Spleen (tissue), 11 donors: ENCODE results near the gene PLD4. TPM values are rescaled to one million over a fixed set of nuclear protein-coding genes. Genes with fewer than 3 reads are reported as not detected.
"Not testable (repeated sequence)": the region's sequence is repeated elsewhere in the genome, so short reads cannot be mapped to it uniquely, and the experiment has no call there.

Source experiments
- DNase-seq: peaks from one replicate; pipeline ENCODE4 v3.0.0-alpha.2; 2020
- H3K27ac ChIP-seq, 8 donors: fragments of 200-600 bp; sonication (generic) in 7 of 8; 1 replicate in 4 of 8; 2 replicates in 4 of 8; pipeline versions ENCODE4 v1.5.0 to v1.8.0; 2016 to 2021; ENCODE audit warnings: inconsistent platforms in 4 of 8, mild to moderate bottlenecking in 4 of 8, moderate library complexity in 1 of 8
- H3K27me3 ChIP-seq, 7 donors: fragments of 200-600 bp; sonication (generic) in 6 of 7; replicated peaks in 1 of 7; 1 replicate in 4 of 7; 2 replicates in 3 of 7; pipeline versions ENCODE4 v1.5.0 to v1.8.0; 2016 to 2021; ENCODE audit warnings: inconsistent platforms in 3 of 7, mild to moderate bottlenecking in 1 of 7
- H3K36me3 ChIP-seq, 6 donors: fragments of 200-600 bp; sonication (generic) in 5 of 6; 1 replicate in 4 of 6; 2 replicates in 2 of 6; pipeline versions ENCODE4 v1.5.0 to v1.8.0; 2016 to 2021; ENCODE audit warnings: inconsistent platforms in 2 of 6
- H3K4me1 ChIP-seq, 6 donors: fragments of 200-600 bp; sonication (generic) in 5 of 6; 1 replicate in 3 of 6; 2 replicates in 3 of 6; pipeline versions ENCODE4 v1.5.0 to v1.8.0; 2016 to 2021; ENCODE audit warnings: inconsistent platforms in 3 of 6
- H3K4me3 ChIP-seq, 8 donors: fragments of 200-600 bp; sonication (generic) in 7 of 8; 1 replicate in 4 of 8; 2 replicates in 4 of 8; pipeline versions ENCODE4 v1.5.0 to v1.8.0; 2016 to 2021; ENCODE audit warnings: inconsistent platforms in 4 of 8, mild to moderate bottlenecking in 4 of 8, moderate library complexity in 2 of 8
- H3K9me3 ChIP-seq, 8 donors: fragments of 200-600 bp; sonication (generic) in 7 of 8; 1 replicate in 4 of 8; 2 replicates in 4 of 8; pipeline versions ENCODE4 v1.5.0 to v1.8.0; 2016 to 2021; ENCODE audit warnings: inconsistent platforms in 4 of 8
- POLR2A ChIP-seq, 3 donors: fragments of 450-650 bp; IDR thresholded peaks; one replicate each; pipeline ENCODE4 v1.5.1; 2017; ENCODE audit warnings: antibody characterized with exemption in 3 of 3, mild to moderate bottlenecking in 1 of 3
- POLR2AphosphoS5 ChIP-seq, 3 donors: sonication (generic); formaldehyde crosslinking; IDR thresholded peaks; one replicate each; pipeline ENCODE4 v1.5.1; 2017; ENCODE audit warnings: antibody characterized with exemption in 3 of 3
- WGBS, 5 donors: extraction: QIAGEN DNeasy Blood & Tissue Kit in 3 of 5; methylation state at CpG; one replicate each; pipeline versions ENCODE4 v1.1.5 to v1.1.7; 2013 to 2018; 5-methylcytosine and 5-hydroxymethylcytosine counted together
- intact Hi-C: fragments of 100-400 bp; cut with DNase I; formaldehyde crosslinking; loops from one replicate; pipeline ENCODE4 v1.15.0; 2023; ENCODE audit warnings: low total_unique reads
- polyA plus RNA-seq, 3 donors: library from polyadenylated mRNA; stranded (reverse); fragments of 200-250 nt; gene quantifications; one replicate each; pipeline ENCODE4 v1.2.1, GENCODE V29; 2013
- total RNA-seq, 7 donors: library from RNA; depleted of rRNA in 3 of 7; stranded (reverse); fragments of >200 nt in 3 of 7; fragmentation: NEBNext Ultra II Directional in 4 of 7; extraction: Animal tissue kit (Norgen Biotek cat#: 25700) in 4 of 7; gene quantifications; one replicate each; pipeline versions ENCODE4 v1.1.0 to v1.2.1, GENCODE V29; 2016 to 2021
- TF ChIP-seq, protein P1 (sequence below), 11 experiments: fragments of 200-600 bp in 7 of 11; fragments of 450-650 bp in 4 of 11; sonication (generic) in 4 of 11; IDR thresholded peaks in 8 of 11; conservative IDR thresholded peaks in 3 of 11; 1 replicate in 7 of 11; 2 replicates in 4 of 11; pipeline versions ENCODE4 v1.4.0 to v1.8.0; 2016 to 2021; ENCODE audit warnings: antibody characterized with exemption in 11 of 11, inconsistent platforms in 4 of 11, mild to moderate bottlenecking in 1 of 11
- donor health status: healthy with polysubstance abuse.
- donor health status: DM: no; HTN: no; CAD: no; lungs with moderate emphysema.
- donor health status: DM: no; HTN: no; CAD: no.
- donor health status: Bipolar disorder and iron deficiency.
- donor health status: healthy.
- donor health status: DM: no; HTN: no; CAD: no.
- donor health status: DM: yes; HTN: yes; CAD: no.

Gene PLD4
- total and polyA plus RNA-seq, 10 donors = 5.4 to 31.3 (median 22.9) TPM

DNA sequence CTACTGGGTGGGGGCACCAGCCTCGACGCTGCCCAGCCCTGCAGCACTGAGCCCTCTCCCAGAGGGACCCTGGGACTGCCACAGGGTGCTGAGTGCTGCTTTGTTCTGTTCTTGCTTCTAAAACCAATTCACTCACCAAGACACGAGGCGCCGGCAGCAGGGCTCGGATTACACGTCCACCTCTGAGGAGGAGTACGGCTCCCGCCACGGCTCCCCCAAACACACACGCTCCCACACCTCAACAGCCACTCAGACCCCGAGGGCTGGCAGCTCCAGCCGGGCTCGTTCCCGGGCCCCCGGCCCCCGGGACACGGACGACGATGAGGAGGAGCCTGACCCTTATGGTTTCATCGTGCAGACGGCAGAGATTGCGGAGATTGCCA is 35.3 kb upstream of the PLD4 start:
- no peak for TF ChIP-seq POLR2AphosphoS5 (IDR thresholded peaks at IDR 0.05)
- TF ChIP-seq, protein P1, sequence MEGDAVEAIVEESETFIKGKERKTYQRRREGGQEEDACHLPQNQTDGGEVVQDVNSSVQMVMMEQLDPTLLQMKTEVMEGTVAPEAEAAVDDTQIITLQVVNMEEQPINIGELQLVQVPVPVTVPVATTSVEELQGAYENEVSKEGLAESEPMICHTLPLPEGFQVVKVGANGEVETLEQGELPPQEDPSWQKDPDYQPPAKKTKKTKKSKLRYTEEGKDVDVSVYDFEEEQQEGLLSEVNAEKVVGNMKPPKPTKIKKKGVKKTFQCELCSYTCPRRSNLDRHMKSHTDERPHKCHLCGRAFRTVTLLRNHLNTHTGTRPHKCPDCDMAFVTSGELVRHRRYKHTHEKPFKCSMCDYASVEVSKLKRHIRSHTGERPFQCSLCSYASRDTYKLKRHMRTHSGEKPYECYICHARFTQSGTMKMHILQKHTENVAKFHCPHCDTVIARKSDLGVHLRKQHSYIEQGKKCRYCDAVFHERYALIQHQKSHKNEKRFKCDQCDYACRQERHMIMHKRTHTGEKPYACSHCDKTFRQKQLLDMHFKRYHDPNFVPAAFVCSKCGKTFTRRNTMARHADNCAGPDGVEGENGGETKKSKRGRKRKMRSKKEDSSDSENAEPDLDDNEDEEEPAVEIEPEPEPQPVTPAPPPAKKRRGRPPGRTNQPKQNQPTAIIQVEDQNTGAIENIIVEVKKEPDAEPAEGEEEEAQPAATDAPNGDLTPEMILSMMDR (IDR thresholded peaks at IDR 0.05 in 8 of 11, conservative IDR thresholded peaks at IDR 0.05 in 3 of 11) = no peak
- TF ChIP-seq POLR2A (IDR thresholded peaks at IDR 0.05) = no peak
- Histone ChIP-seq H3K9me3 (no peaks in the 10 kb centered on the region), H3K4me1 (peaks cover 0 to 7% (median 0%) of the 10 kb centered on the region in 6 donors), H3K4me3 (no peak overlapping the region), H3K27ac (no peak overlapping the region), H3K27me3 (no peaks in the 10 kb centered on the region), H3K36me3 (peaks cover 0 to 35% (median 6%) of the 10 kb centered on the region in 6 donors)
- intact Hi-C loops = no loop called here
- WGBS, 5 donors = 86 to 94% (median 90%) methylated on average over 16 to 23 of the region's 23 CpGs
- DNase-seq = no peak

DNA sequence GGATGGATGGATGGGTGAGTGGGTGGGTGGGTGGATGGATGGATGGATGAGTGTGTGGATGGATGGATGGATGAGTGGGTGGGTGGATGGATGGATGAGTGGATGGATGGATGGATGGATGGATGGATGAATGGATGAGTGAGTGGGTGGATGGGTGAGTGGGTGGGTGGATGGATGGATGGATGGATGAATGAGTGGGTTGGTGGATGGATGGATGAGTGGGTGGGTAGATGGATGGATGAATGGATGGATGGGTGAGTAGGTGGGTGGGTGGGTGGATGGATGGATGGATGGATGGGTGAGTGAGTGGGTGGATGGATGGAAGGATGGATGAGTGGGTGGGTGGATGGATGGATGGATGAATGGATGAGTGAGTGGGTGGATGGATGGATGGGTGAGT is 34.4 kb upstream of the PLD4 start:
- DNase-seq, H3K9me3 ChIP-seq, H3K27me3 ChIP-seq, intact Hi-C loops, H3K4me3 ChIP-seq, H3K27ac ChIP-seq: not testable (repeated sequence)
- H3K36me3 ChIP-seq = peaks cover 0 to 31% (median 6%) of the 10 kb centered on the region in 6 donors
- peaks cover 0 to 16% (median 3%) of the 10 kb centered on the region in 6 donors for H3K4me1 ChIP-seq

DNA sequence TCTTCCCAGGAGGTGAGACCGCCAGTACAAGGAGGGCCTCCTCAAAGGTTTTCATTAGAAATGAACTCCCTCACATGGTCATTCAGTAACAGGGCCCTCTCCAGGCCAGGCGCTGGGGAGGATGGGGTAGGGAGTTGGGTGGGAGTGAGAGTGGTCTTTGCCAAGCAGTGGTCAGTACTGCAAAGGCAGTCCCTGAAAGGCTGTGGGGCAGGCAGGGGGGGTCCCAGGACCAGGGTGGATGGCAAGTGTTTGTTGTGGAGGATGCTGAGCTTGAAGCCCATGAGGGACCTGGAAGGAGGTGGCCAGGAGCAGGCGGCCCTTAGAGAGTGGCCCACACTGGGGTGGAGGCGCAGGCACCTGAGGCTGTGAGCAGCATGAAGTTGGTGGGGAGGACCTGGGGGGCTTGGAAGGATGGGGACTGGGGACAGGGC is 33.5 kb upstream of the PLD4 start:
- no peak for DNase-seq
- Histone ChIP-seq H3K4me3 (no peak overlapping the region), H3K9me3 (no peaks in the 10 kb centered on the region), H3K27me3 (no peaks in the 10 kb centered on the region), H3K4me1 (peaks cover 0 to 24% (median 8%) of the 10 kb centered on the region in 6 donors), H3K27ac (no peak overlapping the region), H3K36me3 (peaks cover 0 to 23% (median 6%) of the 10 kb centered on the region in 6 donors)
- WGBS, 5 donors = 93 to 96% (median 94%) methylated on average over 4 of the region's 4 CpGs
- intact Hi-C loops = no loop called here
- TF ChIP-seq, protein P1 (IDR thresholded peaks at IDR 0.05 in 8 of 11, conservative IDR thresholded peaks at IDR 0.05 in 3 of 11) = no peak
- no peak for TF ChIP-seq POLR2AphosphoS5 (IDR thresholded peaks at IDR 0.05)
- TF ChIP-seq POLR2A (IDR thresholded peaks at IDR 0.05) = no peak

DNA sequence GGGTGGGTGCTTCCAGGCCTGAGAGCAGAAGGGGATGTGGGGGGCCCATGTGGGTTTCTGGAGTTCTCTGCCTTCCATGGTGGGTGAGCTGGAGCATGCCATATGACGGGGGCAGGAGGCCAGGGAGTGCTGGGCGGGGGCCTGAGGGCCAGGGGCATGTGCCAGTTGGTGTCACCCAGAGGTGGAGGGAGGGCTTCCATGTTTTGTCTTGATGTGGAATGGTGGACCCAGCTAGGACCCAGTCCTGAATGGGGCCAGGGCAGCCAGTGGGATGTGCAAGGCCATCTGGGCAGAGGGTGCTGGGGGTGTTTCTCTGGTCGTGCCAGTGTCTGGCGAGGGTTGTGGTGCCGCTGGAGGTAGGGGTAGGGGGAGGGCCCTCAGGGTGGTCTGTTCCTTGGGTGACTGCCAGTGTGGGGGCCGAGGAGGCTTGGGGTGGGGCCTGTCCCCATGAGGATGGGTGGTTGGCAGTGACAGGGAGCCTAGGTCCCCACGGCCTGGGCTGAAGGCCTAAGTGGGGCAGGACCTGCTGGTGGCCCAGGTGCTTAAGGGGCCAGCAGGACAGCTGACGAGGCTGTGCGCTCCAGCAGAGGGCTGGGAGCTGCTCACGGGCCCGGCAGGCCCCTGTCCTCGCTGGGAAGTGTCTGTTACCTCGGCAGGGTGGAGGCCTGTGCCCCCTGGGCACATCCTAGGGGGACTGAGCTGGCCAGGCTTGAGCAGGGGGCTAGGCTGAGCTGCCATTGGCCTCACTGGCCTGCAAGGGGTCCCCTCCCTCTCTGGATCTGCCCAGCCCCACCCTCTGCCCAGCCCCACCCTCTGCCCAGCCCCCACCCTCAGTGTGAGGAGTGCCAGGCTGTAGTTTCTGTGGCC is 32.8 kb upstream of the PLD4 start:
- WGBS, 5 donors = 74 to 88% (median 77%) methylated on average over 6 to 13 of the region's 13 CpGs
- Histone ChIP-seq H3K27me3 (no peaks in the 10 kb centered on the region), H3K9me3 (no peaks in the 10 kb centered on the region), H3K4me3 (no peak overlapping the region), H3K4me1 (peaks cover 0 to 31% (median 8%) of the 10 kb centered on the region in 6 donors), H3K36me3 (peaks cover 0 to 15% (median 3%) of the 10 kb centered on the region in 6 donors), H3K27ac (no peak overlapping the region)
- DNase-seq = peak; percentile 58
- intact Hi-C loops = no loop called here
- TF ChIP-seq, protein P1 (IDR thresholded peaks at IDR 0.05 in 8 of 11, conservative IDR thresholded peaks at IDR 0.05 in 3 of 11) = no peak
- no peak for TF ChIP-seq POLR2A (IDR thresholded peaks at IDR 0.05)
- TF ChIP-seq POLR2AphosphoS5 (IDR thresholded peaks at IDR 0.05) = no peak
